GM10847 (cell line): ENCODE measurements around the gene SH2D3C.

Source experiments
- POLR2A ChIP-seq: IDR thresholded peaks from 2 replicates; pipeline ENCODE4 v1.6.1; 2011; ENCODE audit not compliant: insufficient read length; ENCODE audit errors: extremely low read depth

SH2D3C gene

DNA sequence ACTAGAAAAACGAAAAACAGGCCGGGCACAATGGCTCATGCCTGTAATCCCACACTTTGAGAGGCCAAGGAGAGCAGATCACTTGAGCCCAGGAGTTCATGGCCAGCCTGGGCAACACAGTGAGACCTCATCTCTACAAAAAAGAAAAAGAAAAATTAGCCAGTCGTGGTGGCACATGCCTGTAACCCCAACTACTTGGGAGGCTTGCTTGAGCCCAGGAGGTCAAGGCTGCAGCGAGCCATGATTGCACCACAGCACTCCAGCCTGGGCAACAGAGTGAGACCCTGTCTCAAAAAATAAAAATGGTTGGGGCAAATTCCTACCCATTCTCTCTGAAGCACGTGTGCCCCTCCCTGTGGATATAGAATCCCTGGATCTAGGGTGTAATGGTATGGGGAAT, 80.1 kb downstream of the SH2D3C start:
- no peak for TF ChIP-seq POLR2A

DNA sequence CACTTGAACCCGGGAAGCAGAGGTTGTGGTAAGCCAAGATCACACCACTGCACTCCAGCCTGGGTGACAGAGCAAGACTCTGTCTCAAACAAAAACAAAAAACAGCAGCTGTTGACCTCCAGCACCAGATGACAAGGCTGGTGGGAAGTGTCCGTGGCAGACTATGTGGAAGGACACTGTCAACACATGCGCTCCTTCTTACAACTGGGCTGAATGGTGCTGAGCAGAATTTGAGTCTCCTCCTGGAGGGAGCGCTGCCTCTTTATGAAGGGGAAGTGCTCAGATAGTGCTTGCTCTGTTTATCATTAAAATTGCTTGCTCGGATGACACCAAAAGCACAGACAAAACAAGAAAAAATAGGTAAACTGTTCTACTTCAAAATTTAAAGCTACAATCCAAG, 80.9 kb downstream of the SH2D3C start:
- TF ChIP-seq POLR2A: no peak

DNA sequence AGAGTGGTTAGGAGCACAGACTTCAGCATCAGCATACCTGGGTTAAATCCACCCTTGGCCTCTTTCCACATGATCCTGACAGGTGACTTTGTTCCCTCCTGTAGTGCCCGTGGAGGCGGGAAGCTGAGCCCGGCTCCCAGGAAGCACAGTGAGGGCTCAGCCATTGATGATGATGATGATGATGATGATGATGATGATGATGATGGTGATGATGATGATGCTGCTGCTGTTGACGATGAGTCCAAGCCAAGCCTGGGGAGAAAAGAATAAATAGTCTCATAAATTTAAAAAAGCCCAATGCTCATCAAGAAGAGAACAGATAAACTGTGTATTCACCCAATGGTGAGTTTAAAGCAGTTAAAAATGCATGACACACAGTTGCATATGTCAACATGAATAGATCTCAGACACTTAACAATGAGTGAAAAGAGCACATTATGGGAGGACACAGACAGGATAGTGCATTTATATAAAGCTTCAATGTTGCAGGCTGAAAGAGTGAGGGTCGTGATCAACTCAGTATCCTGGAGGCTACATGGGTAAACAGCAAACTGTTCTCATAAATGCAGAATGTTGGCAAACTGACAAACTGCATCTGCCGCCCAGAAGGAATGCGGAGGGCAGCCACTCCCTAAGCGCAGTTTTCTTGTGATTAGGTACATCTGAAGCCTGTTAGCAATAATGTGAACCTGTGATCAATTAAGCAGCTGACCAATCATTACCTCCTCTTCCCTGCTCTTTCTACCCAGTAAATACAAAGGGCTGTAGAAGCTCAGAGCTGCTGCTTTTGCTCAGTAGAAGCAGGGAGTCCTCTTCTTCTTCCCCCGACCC, 83.4 kb downstream of the SH2D3C start:
- no peak for TF ChIP-seq POLR2A

DNA sequence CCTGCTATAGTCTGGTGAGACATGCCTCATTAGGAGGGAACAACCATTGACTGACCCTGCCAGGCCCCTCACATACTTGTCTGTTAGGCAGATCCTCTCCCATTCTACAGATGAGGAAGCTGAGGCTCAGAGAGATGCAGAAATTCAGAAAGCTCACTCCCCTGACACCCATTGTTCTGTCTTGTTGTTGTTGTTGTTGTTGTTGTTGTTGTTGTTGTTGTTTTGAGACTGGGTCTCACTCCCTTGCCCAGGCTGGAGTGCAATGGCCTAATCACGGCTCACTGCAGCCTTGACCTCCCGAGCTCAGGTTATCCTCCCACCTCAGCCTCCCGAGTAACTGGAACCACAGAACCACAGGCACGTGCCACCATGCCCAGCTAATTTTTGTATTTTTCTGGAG, 84.8 kb downstream of the SH2D3C start:
- TF ChIP-seq POLR2A: no peak

DNA sequence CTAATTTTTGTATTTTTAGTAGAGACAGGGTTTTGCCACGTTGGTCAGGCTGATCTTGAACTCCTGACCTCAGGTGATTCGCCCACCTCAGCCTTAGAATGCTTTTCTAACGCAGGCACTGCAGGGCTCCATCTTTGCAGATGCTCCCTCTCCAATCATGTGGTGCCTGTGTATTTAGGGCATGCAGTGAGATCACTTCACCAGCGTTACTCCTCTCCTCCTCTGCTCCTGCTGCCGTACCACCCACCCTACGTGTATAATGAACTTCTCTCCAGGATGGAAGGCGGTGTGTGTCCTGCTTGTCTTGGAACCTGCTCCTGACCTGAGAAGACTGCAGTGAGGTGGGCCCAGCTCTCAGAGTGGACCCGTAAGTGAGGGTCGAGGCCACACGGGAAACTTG, 85.3 kb downstream of the SH2D3C start:
- TF ChIP-seq POLR2A: no peak

DNA sequence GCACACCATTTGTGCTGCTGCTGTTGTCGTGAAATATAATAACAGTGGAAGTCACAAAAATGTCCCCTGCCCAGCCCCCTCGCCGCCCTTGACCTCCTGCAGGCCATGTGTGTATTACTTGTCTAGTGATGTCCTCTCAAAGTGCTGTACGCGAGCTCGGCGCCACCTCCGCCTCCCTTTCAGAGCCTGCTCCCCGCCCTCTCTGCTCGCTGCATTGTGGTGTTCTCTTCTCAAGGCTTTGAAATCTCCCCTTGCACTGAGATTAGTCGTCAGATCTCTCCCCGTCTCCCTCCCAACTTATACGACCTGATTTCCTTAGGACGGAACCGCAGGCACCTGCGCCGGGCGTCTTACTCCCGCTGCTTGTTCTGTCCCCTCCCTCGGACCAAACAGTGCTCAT, 86.4 kb downstream of the SH2D3C start:
- no peak for TF ChIP-seq POLR2A

DNA sequence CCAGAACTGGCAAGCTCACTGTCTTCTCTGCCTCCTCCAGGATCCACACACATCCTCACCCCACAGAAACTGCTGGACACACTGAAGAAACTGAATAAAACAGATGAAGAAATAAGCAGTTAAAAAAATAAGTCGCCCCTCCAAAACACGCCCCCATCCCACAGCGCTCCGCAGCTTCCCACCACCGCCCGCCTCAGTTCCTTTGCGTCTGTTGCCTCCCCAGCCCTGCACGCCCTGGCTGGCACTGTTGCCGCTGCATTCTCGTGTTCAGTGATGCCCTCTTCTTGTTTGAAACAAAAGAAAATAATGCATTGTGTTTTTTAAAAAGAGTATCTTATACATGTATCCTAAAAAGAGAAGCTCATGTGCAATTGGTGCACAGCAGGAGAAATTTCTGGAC, 87.7 kb downstream of the SH2D3C start:
- TF ChIP-seq POLR2A: no peak

DNA sequence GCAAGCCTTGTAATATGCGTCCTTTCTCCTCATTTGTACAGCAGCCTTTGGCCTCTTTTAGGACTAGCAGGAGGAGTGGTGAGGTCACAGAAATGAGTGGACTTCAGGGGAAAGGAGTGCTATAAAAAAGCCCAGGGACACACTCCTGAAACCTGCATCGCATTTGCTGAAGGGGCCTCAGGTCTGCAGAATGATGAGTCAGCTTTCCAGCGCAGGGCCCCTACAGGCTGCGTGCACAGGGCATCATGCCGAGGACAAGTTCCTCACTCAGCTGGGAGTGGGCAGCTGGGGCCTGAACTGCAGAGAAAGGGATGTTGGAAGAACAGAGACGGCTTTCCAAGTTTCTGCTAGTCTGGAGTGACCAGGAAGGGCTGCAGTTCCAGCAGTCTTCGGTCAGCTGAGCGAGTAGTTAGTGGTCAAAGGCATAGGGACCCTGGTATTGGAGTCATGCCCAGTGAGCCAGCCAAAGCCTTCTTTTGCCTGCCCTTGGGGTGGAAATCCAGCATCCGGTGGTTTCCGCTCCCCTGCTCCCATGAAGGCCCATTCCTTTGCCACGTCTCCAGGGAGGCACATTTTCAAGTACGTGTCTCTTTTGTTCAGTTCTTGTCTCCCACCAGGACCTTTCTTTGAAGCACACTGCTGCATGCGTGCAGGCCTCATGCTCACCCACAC, 89.0 kb downstream of the SH2D3C start:
- TF ChIP-seq POLR2A: no peak
